GM21367 (cell line): ENCODE results near the gene ALDOC.

Source experiments
- ATAC-seq: cut with Tn5 transposase; IDR thresholded peaks from one replicate; pipeline ENCODE4 v1.9.1; 2021; ENCODE audit not compliant: unreplicated experiment

ALDOC gene

GRCh38 chr17:28533091-28533807, 43.4 kb downstream of the ALDOC start:
- ATAC-seq = no peak

DNA sequence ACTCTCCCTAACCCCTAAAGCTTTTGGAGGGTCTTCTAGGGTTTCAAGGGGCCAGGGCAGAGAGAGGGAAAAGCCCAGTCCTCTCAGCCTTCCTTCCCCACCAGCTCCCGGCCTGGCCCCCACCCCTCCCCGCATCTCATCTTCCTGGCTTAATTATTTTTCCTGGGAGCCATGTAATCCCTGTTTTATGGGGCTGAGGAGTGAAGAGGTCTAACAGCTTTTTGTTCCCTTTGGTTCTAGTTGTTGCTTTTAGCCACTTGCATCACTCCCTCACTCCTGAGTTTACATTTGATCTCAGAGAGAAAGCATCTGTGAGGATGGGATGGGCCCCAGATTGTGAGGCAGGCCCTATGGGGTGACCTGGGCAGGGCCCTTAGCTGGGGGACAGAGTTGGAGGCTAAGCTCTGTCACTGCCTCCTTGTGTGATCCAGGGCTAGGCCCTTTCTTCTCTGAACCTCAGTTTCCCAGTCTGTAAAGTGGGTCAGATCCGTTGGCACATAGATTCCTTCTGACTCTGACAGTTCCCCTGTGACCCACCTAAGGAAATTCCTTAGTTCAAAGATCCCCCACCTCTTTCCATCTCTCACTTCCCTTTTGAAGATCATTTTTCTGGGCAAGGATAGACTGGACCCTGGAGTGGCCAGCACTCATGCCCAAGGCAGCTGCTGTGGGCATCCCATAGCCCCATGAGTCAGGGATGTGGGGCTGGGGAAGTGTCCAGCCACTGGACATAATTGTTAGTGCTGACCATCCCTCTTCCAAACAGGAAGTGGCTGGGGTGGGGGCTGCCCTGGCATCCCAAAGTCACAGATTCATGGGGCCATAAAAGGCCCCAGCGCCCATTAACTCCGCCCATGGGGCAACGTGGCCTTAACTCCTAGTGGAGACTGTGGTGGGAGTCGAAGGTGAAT, 44.4 kb downstream of the ALDOC start:
- ATAC-seq = no peak

GRCh38 chr17:28530926-28531325, 45.8 kb downstream of the ALDOC start:
- no peak for ATAC-seq

GRCh38 chr17:28530250-28530649, 46.4 kb downstream of the ALDOC start:
- ATAC-seq = no peak

- ATAC-seq = no peak
Measured at GRCh38 chr17:28529013-28529400, 47.7 kb downstream of the ALDOC start.

- ATAC-seq = no peak
Measured at GRCh38 chr17:28528327-28529012, 48.2 kb downstream of the ALDOC start.

GRCh38 chr17:28527859-28528258, 48.8 kb downstream of the ALDOC start:
- no peak for ATAC-seq

GRCh38 chr17:28527181-28527681, 49.5 kb downstream of the ALDOC start:
- no peak for ATAC-seq

DNA sequence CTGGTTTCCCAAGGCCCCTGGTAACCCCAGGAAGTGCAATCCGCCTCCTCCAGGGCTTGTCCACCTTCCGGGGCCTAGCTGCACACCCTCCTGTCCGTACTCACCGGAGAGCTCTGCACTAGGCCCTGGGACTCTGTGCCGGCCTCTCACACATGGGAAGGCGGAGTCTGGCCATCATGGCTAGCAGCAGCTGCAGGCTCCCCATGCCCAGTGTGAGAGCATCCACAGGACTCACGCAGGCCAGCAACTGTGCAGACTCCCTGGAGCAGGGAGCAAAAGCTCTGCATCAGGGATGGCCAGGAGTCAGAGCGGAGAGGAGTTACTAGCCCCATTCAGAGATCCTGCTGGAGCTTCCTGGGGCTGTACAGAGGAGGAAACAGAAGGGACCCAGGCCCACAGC, 50.3 kb downstream of the ALDOC start:
- no peak for ATAC-seq

DNA sequence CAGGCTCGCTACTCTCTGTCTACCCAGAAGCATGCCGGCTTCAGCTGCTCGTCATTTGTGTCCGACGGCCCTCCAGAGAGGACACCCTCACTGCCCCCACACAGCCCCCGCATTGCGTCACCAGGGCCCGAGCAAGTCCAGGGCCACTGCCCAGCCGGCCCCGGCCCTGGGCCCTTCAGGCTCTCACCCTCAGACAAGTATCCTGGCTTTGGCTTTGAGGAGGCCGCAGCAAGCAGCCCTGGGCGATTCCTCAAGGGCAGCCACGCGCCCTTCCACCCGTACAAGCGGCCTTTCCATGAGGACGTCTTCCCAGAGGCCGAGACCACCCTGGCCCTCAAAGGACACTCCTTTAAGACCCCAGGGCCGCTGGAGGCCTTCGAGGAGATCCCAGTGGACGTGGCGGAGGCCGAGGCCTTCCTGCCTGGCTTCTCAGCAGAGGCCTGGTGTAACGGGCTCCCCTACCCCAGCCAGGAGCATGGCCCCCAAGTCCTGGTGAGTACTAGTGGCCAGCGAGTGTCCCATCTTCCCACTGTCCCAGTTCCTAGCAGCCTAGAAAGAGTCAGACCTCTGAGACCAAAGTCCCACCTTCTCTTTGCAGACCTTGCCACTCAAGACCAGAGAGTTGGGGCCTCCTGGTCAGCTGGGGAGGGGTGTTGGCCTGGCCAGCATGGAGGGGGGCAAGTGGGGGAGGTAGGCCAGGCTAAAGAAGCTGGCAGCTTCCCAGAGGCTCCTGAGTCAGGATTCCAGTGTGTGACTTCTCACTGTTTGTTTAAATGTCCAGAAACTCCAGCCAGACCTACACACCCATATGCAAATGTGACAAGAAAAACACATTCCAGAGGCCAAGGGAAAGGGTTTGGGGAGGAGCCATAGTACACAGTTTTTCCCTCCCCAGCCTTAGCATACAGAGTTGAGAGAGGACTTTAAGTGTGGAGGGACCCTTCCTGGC, 51.9 kb downstream of the ALDOC start:
- ATAC-seq = no peak

DNA sequence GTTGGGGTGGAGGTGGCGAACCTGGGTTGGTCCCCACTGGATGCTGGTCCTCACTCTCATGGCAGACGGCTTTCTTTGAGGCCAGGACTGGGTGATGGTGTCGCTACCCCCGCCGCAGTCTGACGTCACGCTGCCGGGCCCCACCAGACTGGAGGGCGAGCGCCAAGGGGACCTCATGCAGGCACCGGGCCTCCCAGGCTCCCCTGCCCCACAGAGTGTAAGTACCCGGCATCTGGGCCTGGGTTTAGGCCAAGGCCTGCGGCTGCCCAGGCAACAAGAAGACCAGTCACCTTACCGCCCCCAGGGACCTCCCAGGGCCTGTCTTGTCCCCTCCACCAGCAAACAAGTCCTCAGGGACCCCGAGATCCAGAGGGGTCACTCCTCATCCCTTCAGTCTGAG, 52.8 kb downstream of the ALDOC start:
- ATAC-seq = no peak

GRCh38 chr17:28523186-28523585, 53.5 kb downstream of the ALDOC start:
- no peak for ATAC-seq
